Liver (tissue), 9 donors: Measurements from ENCODE around the gene TINAG. TPM values are rescaled to one million over a fixed set of nuclear protein-coding genes. Genes with fewer than 3 reads are reported as not detected.

Source experiments
- DNase-seq: peaks from one replicate; pipeline ENCODE4 v3.0.0-alpha.2; 2017; ENCODE audit warnings: low spot score
- H3K27ac ChIP-seq, 2 donors: one replicate each; pipeline ENCODE4 v1.7.0; 2013; ENCODE audit warnings: inconsistent platforms in 2 of 2, low read length in 2 of 2, control low read depth in 1 of 2, low read depth in 1 of 2, mild to moderate bottlenecking in 1 of 2
- H3K27me3 ChIP-seq, 4 donors: one replicate each; pipeline versions ENCODE4 v1.6.1 to v1.7.0; 2013; ENCODE audit warnings: low read length in 3 of 4, inconsistent platforms in 1 of 4, mild to moderate bottlenecking in 1 of 4, moderate library complexity in 1 of 4; ENCODE audit not compliant: control insufficient read depth in 4 of 4, insufficient read depth in 4 of 4
- H3K36me3 ChIP-seq, 4 donors: one replicate each; pipeline versions ENCODE4 v1.6.1 to v1.7.0; 2013; ENCODE audit warnings: low read length in 3 of 4, mild to moderate bottlenecking in 3 of 4, low read depth in 1 of 4, moderate library complexity in 1 of 4; ENCODE audit not compliant: control insufficient read depth in 4 of 4, insufficient read depth in 3 of 4
- H3K4me1 ChIP-seq, 4 donors: one replicate each; pipeline versions ENCODE4 v1.6.1 to v1.7.0; 2013; ENCODE audit warnings: low read length in 3 of 4, mild to moderate bottlenecking in 3 of 4, moderate library complexity in 1 of 4; ENCODE audit not compliant: control insufficient read depth in 4 of 4, insufficient read depth in 4 of 4
- H3K4me3 ChIP-seq, 3 donors: one replicate each; pipeline versions ENCODE4 v1.6.1 to v1.7.0; 2013; ENCODE audit warnings: low read length in 3 of 3, control low read depth in 1 of 3, low read depth in 1 of 3, mild to moderate bottlenecking in 1 of 3
- H3K9ac ChIP-seq, 2 donors: one replicate each; pipeline ENCODE4 v1.7.0; 2013; ENCODE audit warnings: low read length in 2 of 2, mild to moderate bottlenecking in 2 of 2, moderate library complexity in 2 of 2, control low read depth in 1 of 2, low read depth in 1 of 2
- H3K9me3 ChIP-seq, 4 donors: one replicate each; pipeline versions ENCODE4 v1.6.1 to v1.7.0; 2013; ENCODE audit warnings: low read length in 3 of 4; ENCODE audit not compliant: control insufficient read depth in 4 of 4
- EGR1 ChIP-seq, 2 donors: IDR thresholded peaks; 2 replicates each; pipeline ENCODE4 v1.6.1; 2016 to 2018; ENCODE audit warnings: antibody characterized with exemption in 2 of 2, low read depth in 2 of 2
- FOXA1 ChIP-seq: IDR thresholded peaks from 2 replicates; pipeline ENCODE4 v1.6.1; 2016; ENCODE audit warnings: antibody characterized with exemption
- GABPA ChIP-seq, 2 donors: IDR thresholded peaks in 1 of 2; conservative IDR thresholded peaks in 1 of 2; 2 replicates each; pipeline ENCODE4 v1.6.1; 2016; ENCODE audit warnings: antibody characterized with exemption in 2 of 2, mild to moderate bottlenecking in 1 of 2, moderate library complexity in 1 of 2
- HNF4A ChIP-seq, 2 donors: conservative IDR thresholded peaks; 2 replicates each; pipeline ENCODE4 v1.6.1; 2016; ENCODE audit warnings: antibody characterized with exemption in 2 of 2, mild to moderate bottlenecking in 2 of 2
- HNF4G ChIP-seq: IDR thresholded peaks from 2 replicates; pipeline ENCODE4 v1.6.1; 2016; ENCODE audit warnings: antibody characterized with exemption
- JUND ChIP-seq, 2 donors: IDR thresholded peaks; 2 replicates each; pipeline ENCODE4 v1.6.1; 2016; ENCODE audit warnings: antibody characterized with exemption in 2 of 2
- RAD21 ChIP-seq, 2 donors: IDR thresholded peaks; 2 replicates each; pipeline ENCODE4 v1.6.1; 2016; ENCODE audit warnings: antibody characterized with exemption in 2 of 2, mild to moderate bottlenecking in 2 of 2
- RXRA ChIP-seq, 2 donors: IDR thresholded peaks; 2 replicates each; pipeline ENCODE4 v1.6.1; 2017 to 2018; ENCODE audit warnings: antibody characterized with exemption in 2 of 2, mild to moderate bottlenecking in 1 of 2
- SP1 ChIP-seq: IDR thresholded peaks from 2 replicates; pipeline ENCODE4 v1.6.1; 2018; ENCODE audit warnings: antibody characterized with exemption, mild to moderate bottlenecking
- TAF1 ChIP-seq: conservative IDR thresholded peaks from 2 replicates; pipeline ENCODE4 v1.6.1; 2016; ENCODE audit warnings: antibody characterized with exemption, mild to moderate bottlenecking
- YY1 ChIP-seq: IDR thresholded peaks from 2 replicates; pipeline ENCODE4 v1.6.1; 2016; ENCODE audit warnings: antibody characterized with exemption, mild to moderate bottlenecking
- ZBTB33 ChIP-seq: IDR thresholded peaks from 2 replicates; pipeline ENCODE4 v1.6.1; 2016; ENCODE audit warnings: antibody characterized with exemption
- WGBS: extraction: QIAGEN DNeasy Blood & Tissue Kit; methylation state at CpG from one replicate; pipeline ENCODE4 v1.1.7; 2013; 5-methylcytosine and 5-hydroxymethylcytosine counted together
- polyA plus RNA-seq, 2 donors: library from polyadenylated mRNA; stranded (reverse) in 1 of 2; unstranded in 1 of 2; fragments of 200-250 nt in 1 of 2; fragments of >200 nt in 1 of 2; fragmentation: Nextera tagmentation in 1 of 2; extraction: Ambion mirVana in 1 of 2; gene quantifications; one replicate each; pipeline versions ENCODE4 v1.2.1 to v1.2.3, GENCODE V29; 2013 to 2015
- total RNA-seq, 2 donors: library from RNA; depleted of rRNA; stranded (reverse); fragments of >200 nt; gene quantifications; one replicate each; pipeline ENCODE4 v1.2.3, GENCODE V29; 2014
- TF ChIP-seq, protein P1 (sequence below): IDR thresholded peaks from 2 replicates; pipeline ENCODE4 v1.6.1; 2016; ENCODE audit warnings: antibody characterized with exemption, mild to moderate bottlenecking
- TF ChIP-seq, protein P2 (sequence below): IDR thresholded peaks from 2 replicates; pipeline ENCODE4 v1.6.1; 2016; ENCODE audit warnings: antibody characterized with exemption
- donor health status: healthy.
- donor health status: healthy.
- donor health status: healthy.
- donor health status: healthy.
- donor health status: healthy.

The TINAG gene
- total and polyA plus RNA-seq, 4 donors, result not detected

GRCh38 chr6:54386295-54386694 is 78.1 kb downstream of the TINAG start:
- no peaks in the 10 kb centered on the region for H3K36me3 ChIP-seq
- no peak for DNase-seq
- no peak overlapping the region for H3K27ac ChIP-seq
- H3K4me3 ChIP-seq, result no peak overlapping the region
- 86% methylated on average over 5 of the region's 5 CpGs for WGBS
- H3K4me1 ChIP-seq, result no peaks in the 10 kb centered on the region
- TF ChIP-seq YY1, result no peak
- no peak for TF ChIP-seq GABPA (IDR thresholded peaks at IDR 0.05 in 1 of 2, conservative IDR thresholded peaks at IDR 0.05 in 1 of 2)
- TF ChIP-seq EGR1 (IDR thresholded peaks at IDR 0.05; ENCODE audit: low read depth in 2 of 2), result no peak
- no peak for TF ChIP-seq SP1
- TF ChIP-seq, protein P1, sequence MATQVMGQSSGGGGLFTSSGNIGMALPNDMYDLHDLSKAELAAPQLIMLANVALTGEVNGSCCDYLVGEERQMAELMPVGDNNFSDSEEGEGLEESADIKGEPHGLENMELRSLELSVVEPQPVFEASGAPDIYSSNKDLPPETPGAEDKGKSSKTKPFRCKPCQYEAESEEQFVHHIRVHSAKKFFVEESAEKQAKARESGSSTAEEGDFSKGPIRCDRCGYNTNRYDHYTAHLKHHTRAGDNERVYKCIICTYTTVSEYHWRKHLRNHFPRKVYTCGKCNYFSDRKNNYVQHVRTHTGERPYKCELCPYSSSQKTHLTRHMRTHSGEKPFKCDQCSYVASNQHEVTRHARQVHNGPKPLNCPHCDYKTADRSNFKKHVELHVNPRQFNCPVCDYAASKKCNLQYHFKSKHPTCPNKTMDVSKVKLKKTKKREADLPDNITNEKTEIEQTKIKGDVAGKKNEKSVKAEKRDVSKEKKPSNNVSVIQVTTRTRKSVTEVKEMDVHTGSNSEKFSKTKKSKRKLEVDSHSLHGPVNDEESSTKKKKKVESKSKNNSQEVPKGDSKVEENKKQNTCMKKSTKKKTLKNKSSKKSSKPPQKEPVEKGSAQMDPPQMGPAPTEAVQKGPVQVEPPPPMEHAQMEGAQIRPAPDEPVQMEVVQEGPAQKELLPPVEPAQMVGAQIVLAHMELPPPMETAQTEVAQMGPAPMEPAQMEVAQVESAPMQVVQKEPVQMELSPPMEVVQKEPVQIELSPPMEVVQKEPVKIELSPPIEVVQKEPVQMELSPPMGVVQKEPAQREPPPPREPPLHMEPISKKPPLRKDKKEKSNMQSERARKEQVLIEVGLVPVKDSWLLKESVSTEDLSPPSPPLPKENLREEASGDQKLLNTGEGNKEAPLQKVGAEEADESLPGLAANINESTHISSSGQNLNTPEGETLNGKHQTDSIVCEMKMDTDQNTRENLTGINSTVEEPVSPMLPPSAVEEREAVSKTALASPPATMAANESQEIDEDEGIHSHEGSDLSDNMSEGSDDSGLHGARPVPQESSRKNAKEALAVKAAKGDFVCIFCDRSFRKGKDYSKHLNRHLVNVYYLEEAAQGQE, result no peak
- TF ChIP-seq ZBTB33, result no peak
- no peak for TF ChIP-seq HNF4G
- no peak for TF ChIP-seq TAF1
- TF ChIP-seq, protein P2, sequence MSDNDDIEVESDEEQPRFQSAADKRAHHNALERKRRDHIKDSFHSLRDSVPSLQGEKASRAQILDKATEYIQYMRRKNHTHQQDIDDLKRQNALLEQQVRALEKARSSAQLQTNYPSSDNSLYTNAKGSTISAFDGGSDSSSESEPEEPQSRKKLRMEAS, result no peak
- no peak for TF ChIP-seq JUND (IDR thresholded peaks at IDR 0.05)
- TF ChIP-seq RAD21 (IDR thresholded peaks at IDR 0.05), result no peak
- no peak for TF ChIP-seq RXRA (IDR thresholded peaks at IDR 0.05)
- TF ChIP-seq HNF4A (conservative IDR thresholded peaks at IDR 0.05), result no peak
- TF ChIP-seq FOXA1, result no peak
- H3K27me3 ChIP-seq, result no peaks in the 10 kb centered on the region
- H3K9ac ChIP-seq, result no peak overlapping the region
- H3K9me3 ChIP-seq, result no peaks in the 10 kb centered on the region

DNA sequence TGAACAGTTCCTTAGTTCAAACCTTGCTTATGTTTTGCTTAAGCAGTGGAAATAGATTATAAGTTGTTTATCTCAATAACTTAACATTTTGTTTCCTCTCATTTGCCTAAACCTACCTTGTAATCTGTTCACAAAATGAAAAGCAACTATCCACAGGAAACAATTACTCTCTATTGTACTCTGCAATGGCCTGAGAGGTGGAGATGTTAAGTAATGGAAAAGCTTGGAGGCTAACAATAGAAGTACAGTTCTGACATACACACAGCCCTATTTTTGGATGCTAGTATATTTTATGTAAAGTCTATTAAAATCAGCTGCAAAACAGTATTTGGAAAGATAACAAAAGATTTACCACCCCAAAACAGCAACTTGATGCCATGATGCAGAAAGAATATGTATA is 82.1 kb downstream of the TINAG start:
- no peak overlapping the region for H3K4me3 ChIP-seq
- H3K36me3 ChIP-seq, result no peaks in the 10 kb centered on the region
- no peak for DNase-seq
- no peak overlapping the region for H3K27ac ChIP-seq
- no peak overlapping the region for H3K9ac ChIP-seq
- H3K4me1 ChIP-seq, result no peaks in the 10 kb centered on the region
- H3K27me3 ChIP-seq, result no peaks in the 10 kb centered on the region
- no peak for TF ChIP-seq ZBTB33
- H3K9me3 ChIP-seq, result peaks cover 0 to 2% (median 0%) of the 10 kb centered on the region in 4 donors
